Panc1 (cell line): Measurements from ENCODE around the gene NKAIN4.

ENCODE experiments used
- CTCF ChIP-seq: fragments of 450-650 bp; IDR thresholded peaks from 2 replicates; pipeline ENCODE4 v1.5.1; 2017; ENCODE audit warnings: mild to moderate bottlenecking
- POLR2AphosphoS5 ChIP-seq: IDR thresholded peaks from 2 replicates; pipeline ENCODE4 v1.6.1; 2012; ENCODE audit warnings: mild to moderate bottlenecking, low read depth, low read length, moderate library complexity

DNA sequence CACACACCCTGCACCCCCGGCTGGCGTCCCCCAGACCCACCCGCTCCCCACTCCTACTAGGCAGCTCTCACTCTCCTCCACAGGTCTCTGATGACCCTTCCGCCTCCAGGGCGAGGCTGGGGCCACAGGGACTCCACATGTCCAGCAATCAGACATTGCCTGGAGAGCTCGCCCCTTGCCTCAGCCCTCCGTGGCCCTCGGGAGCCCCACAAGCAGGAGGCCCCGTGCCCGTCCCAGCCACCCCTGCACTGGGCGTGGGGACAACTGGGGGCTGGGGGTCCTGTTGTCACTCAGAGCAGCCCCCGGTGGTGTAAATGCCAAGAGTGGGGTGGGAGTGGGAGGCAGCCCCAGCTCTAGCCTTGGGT, 40.3 kb upstream of the NKAIN4 start:
- TF ChIP-seq CTCF (no peak), POLR2AphosphoS5 (no peak)
